GM18870 (cell line): ENCODE results near the gene ARHGAP32.

Experiments used
- ATAC-seq: cut with Tn5 transposase; IDR thresholded peaks from one replicate; pipeline ENCODE4 v1.9.1; 2021; ENCODE audit warnings: moderate library complexity; ENCODE audit not compliant: unreplicated experiment

ARHGAP32 gene

DNA sequence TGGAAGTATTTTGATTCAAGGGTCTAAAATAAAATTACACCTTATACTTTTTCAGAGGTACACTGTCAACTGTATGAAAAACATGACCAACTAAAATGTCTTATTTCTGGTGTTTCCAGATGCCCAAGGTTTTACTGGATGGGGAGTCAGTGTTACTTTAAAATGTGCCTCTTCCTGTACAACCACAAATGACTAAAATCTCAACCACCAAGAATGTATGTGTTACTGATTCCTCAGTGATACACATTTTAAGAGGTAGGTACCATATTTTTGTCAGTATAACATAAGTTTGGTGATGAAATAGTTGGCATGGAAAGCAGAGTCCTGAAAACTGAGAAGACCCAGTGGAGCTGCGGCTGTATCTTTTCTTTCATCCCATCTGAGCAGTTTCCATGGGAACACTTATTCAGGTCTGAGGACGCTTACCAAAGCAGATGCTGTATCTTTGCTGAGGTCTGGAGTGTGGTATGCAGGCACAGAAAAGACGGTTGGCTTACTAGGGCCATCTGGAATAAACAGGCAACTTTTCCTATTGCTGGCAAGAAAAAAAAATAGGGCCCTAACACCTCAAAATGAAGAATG is 228.3 kb downstream of the ARHGAP32 start:
- ATAC-seq = no peak

GRCh38 chr11:128962896-128963295 is 229.2 kb downstream of the ARHGAP32 start:
- no peak for ATAC-seq

DNA sequence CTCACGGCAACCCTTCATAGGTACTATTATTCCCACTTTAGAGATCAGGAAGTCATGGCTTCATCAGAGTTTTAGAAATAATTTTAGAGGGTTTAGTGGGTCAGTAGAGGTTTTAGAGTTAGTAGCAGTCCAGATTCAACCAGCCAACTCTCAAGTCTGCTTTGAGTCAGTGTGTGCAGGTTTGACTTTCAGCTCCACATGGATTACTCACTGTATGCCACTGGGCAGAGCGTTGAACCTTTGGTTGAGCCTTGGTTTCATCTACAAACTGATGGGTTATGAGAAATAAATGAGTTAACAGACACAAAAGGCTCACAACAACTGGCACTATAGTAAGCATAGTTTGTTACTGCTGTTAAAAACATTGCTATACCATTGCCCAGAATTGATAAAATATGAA is 230.5 kb downstream of the ARHGAP32 start:
- ATAC-seq = no peak

DNA sequence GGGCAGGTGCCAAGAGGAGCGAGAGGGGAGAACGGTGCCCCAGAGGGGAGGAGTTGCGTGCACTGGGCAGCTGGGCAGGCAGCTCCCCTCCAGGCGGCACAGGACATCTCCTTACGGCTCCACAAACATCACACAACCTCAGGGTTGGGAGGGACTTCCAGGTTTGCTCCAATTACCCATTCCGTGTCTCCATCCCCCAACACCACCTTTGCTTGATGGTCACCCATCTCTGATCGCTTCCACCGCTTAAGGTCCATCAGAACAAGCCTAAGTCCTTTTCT is 235.0 kb downstream of the ARHGAP32 start:
- no peak for ATAC-seq

GRCh38 chr11:128956401-128957201 is 235.5 kb downstream of the ARHGAP32 start:
- ATAC-seq = peak; percentile 58

- ATAC-seq = no peak
Observed at GRCh38 chr11:128955636-128956035, 236.5 kb downstream of the ARHGAP32 start.

DNA sequence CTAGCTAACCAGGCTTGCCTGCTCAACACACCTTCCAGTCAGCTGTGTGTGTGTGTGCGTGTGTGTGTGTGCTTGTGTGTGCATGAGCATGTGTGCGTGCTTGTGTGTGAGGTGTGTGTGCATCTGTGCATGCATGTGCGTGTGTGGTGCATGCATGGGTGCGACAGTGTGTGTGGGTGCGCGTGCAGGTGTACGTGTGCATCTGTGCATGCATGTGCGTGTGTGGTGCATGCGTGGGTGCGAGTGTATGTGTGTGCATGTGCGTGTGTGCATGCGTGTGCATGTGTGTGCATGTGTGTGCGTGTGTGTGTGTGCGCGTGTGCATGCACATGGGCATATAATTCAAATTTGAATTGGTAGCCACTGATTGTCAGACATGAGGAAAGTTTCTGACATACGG is 239.0 kb downstream of the ARHGAP32 start:
- no peak for ATAC-seq

- no peak for ATAC-seq
Observed at GRCh38 chr11:128949791-128950454, 242.2 kb downstream of the ARHGAP32 start.

DNA sequence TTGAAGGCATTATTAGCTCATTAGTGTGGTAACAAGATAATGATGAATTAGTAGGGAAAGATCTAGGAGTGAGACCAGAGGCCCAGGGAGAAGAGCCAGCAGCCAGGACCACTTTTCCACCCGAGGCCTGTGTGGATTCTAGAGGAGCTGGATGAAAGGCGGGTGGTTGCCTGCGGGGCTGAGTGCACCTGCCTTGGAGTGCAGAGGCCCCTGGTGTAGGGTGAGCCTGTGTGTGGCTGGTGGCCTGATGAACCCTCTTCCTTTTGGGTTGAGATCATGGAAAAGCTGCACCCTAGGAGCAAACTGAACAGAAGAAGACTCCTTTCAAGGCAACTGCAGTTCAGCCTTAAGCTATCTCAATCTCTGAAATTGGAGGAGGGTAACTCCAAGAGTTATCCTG is 243.5 kb downstream of the ARHGAP32 start:
- no peak for ATAC-seq

DNA sequence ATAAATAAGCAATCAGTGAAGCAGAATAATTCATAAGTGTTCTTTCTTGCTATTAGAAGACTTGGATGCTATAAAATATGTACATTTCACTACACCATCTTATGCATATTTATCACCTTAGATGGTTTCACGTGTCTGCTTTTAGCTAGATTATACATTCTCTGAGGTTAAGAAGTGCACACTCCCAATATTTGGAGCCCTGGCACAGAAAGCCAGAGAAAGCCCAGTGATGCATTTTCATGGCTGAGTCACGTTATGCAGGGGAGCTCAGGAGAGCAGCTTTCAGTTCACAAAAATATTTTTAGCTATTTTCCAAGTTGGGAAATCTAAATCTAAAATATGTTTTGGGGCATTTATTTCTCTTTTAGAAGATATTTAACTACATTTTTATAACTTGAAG is 244.4 kb downstream of the ARHGAP32 start:
- ATAC-seq = no peak

DNA sequence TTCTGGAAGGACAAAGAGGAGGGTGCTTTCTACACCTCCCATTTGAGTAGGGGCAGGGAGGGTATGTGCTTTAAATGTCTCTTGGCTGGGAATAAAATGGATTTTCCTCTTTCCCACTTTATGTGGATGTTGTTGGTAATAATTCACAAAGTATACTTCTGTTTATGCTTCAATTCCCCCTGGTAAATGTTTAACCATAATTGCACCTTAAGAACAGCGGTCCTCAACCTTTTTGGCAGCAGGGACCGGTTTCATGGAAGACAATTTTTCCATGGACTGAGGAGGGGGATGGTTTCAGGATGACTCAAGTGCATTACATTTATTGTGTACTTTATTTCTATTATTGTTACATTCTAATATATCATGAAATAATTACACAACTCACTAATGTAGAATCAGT is 245.5 kb downstream of the ARHGAP32 start:
- ATAC-seq = no peak

DNA sequence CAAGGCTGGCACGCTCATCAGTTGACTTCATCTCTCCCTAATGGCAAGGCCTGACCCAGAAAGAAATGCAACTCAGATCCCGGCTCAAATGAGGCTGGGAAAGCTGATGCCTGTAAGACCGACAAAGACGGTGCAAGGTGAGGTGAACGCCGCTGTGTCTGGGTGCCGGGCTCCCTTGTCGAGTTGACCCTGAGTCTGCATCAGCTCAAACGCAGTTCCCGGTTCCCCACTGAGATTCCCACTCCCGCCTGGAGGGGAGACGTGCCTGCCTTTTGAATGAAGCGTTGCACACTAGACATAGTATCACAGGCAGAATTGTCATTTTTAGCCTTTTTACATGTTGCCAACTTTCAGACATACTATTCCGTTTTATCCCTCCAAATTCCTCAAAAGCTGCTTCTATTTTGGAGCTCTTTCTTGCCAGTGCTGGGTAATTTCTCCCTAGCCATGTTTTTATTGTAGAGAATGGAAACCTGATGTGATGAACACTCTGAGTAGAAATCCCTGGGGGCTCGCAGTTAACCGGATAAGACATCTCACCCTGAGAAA is 248.6 kb downstream of the ARHGAP32 start:
- ATAC-seq = no peak

- ATAC-seq = no peak
Observed at GRCh38 chr11:128942817-128943427, 249.2 kb downstream of the ARHGAP32 start, which contains the start of gene TP53AIP1. Gene TP53AIP1 (minus strand): TSS chr11:128942871. CDS start chr11:128937818, 5,053 bp downstream.

DNA sequence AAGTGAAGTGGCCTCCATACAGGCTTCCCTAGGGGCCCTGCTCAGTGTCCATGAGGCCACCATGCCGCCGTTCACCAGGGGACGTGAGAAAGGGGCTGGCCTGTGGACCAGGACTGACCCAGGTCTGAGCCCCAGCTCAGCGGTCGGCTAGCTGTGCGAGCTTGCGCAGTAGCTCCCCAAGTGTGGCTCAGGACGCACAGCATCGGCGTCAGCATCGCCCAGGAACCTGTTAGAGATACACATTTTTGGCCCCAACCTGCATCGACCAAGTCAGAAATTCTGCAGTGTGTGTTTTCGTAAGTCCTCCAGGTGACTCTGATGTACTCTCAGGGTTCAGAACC is 249.9 kb downstream of the ARHGAP32 start:
- no peak for ATAC-seq

GRCh38 chr11:128941573-128942271 is 250.4 kb downstream of the ARHGAP32 start:
- ATAC-seq = no peak

- no peak for ATAC-seq
Observed at GRCh38 chr11:128941110-128941509, 251.0 kb downstream of the ARHGAP32 start.

DNA sequence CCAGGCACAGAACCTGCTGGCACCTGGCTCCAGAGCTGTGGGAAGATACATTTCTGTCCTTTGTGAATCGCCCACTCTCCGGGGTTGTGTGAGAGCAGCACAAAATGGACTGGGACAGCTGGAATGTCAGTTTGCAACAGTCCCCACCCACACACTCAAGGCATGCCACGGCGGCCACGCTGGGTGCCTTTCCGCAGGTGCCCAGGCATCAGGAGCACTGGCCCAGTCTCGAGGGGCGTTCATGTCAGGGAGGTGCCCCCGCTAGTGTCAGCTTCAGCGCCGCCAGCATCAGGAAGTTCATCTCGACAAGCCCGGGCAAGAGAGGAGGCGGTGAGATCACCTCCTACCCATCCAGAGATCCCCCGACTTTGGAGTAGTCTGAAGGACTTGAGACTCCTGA is 251.5 kb downstream of the ARHGAP32 start:
- no peak for ATAC-seq

DNA sequence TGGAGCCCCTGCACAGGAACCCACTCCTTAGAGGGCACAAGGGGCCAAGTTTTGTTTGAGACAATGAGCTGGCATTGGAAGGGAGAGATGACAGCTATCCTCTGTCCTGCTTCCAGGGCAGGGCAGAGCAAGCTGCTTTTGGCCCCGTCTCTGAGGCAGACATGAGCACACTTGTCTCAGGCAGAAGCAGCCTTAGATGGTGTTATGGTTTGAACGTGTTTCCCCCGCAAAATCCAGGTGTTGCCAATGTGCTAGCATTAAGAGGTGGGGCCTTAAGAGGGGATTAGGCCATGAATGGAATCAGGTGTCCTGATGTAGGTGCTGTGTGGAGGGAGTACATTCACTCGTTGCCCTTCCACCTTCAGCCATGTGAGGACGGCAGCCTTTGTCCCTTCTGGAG is 252.0 kb downstream of the ARHGAP32 start:
- ATAC-seq = no peak

- no peak for ATAC-seq
Observed at GRCh38 chr11:128939591-128939990, 252.5 kb downstream of the ARHGAP32 start.

DNA sequence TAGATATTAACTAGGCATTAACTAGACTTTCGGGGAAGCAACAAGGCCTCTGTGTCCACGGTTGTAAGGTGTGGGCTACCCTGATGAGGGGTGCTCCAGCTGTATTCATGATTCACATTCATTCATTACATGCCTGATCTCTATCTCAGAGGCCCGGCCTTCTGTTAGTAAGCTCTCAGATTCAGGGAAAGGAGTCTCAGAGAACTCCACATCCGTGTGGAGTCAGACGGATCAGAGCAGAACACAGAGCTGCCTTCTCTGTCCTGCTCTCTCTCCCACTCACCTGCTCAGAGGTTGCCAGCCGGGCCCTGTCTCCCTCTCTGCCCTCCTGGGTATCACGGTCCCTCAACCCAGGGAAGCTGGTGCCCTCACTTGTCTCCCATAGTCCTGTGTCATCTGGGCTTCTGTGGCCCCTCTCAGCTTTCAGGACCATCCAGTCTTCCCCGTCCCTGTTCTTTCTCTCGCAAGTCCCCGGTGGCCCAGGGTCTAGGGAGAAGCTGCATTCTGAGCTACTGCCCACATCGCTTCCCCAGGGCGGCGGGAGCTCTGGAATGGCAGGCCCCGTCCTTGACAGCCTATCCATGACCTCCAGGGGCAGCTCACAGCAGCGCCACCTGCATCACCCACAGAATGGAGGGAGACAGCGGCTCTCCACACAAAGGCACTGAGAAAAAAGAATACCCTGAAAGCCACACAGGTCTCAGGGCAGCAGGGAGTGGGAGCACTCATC is 253.8 kb downstream of the ARHGAP32 start:
- ATAC-seq = no peak
